HG03354 (cell line): ENCODE data around the gene LRRC8A.

Experiments
- ATAC-seq: cut with Tn5 transposase; IDR thresholded peaks from one replicate; pipeline ENCODE4 v1.9.1; 2021; ENCODE audit warnings: mild to moderate bottlenecking; ENCODE audit not compliant: unreplicated experiment, poor library complexity, severe bottlenecking

LRRC8A gene

GRCh38 chr9:128898845-128899565, 17.1 kb downstream of the LRRC8A start:
- no peak for ATAC-seq

GRCh38 chr9:128899566-128900322, 17.8 kb downstream of the LRRC8A start:
- no peak for ATAC-seq

GRCh38 chr9:128901379-128901778, 19.4 kb downstream of the LRRC8A start:
- no peak for ATAC-seq

- ATAC-seq = no peak
These were observed 19.9 kb downstream of the LRRC8A start for GRCh38 chr9:128901822-128902221.

- ATAC-seq = peak; percentile 92
These were observed 20.6 kb downstream of the LRRC8A start for GRCh38 chr9:128902351-128903078.

- ATAC-seq = no peak
These were observed 21.1 kb downstream of the LRRC8A start for GRCh38 chr9:128903079-128903461.

- no peak for ATAC-seq
These were observed 22.1 kb downstream of the LRRC8A start for GRCh38 chr9:128903871-128904620.

- ATAC-seq = no peak
These were observed 24.0 kb downstream of the LRRC8A start for GRCh38 chr9:128905964-128906363.

- ATAC-seq = no peak
These were observed 24.8 kb downstream of the LRRC8A start for GRCh38 chr9:128906741-128907140.

- ATAC-seq = no peak
These were observed 26.4 kb downstream of the LRRC8A start for GRCh38 chr9:128908372-128908771.

GRCh38 chr9:128909859-128910258, 27.9 kb downstream of the LRRC8A start:
- no peak for ATAC-seq

GRCh38 chr9:128910906-128911305, 29.0 kb downstream of the LRRC8A start:
- ATAC-seq = no peak

GRCh38 chr9:128911529-128912035, 29.6 kb downstream of the LRRC8A start:
- no peak for ATAC-seq

GRCh38 chr9:128912270-128912853, 30.4 kb downstream of the LRRC8A start:
- ATAC-seq = no peak

GRCh38 chr9:128913048-128913900, 31.3 kb downstream of the LRRC8A start:
- no peak for ATAC-seq

GRCh38 chr9:128913995-128914772, 32.3 kb downstream of the LRRC8A start:
- ATAC-seq = no peak

GRCh38 chr9:128916204-128916603, 34.3 kb downstream of the LRRC8A start:
- no peak for ATAC-seq

GRCh38 chr9:128916745-128917144, 34.8 kb downstream of the LRRC8A start:
- ATAC-seq = no peak
